A673 (cell line): ENCODE measurements around the gene PARD3. TPM values are rescaled to one million over a fixed set of nuclear protein-coding genes. Genes with fewer than 3 reads are reported as not detected.

ENCODE experiments used
- BruUV-seq: library from RNA; stranded (reverse); fragments of 400-500 nt; replicated peaks from 2 replicates; lab custom pipeline; 2021; lab: Mats Ljungman, UMichigan
- CTCF ChIA-PET: fragments of 300-600 bp; sonication (Branson Sonifier 250); formaldehyde crosslinking; loops from one replicate; lab custom pipeline; 2022; ENCODE audit warnings: antibody characterized with exemption; lab: Charles Lee
- POLR2A ChIA-PET: fragments of 300-600 bp; sonication (Branson Sonifier 250); formaldehyde crosslinking; loops from one replicate; lab custom pipeline; 2022; ENCODE audit warnings: antibody characterized with exemption; ENCODE audit not compliant: low non-redundant PET; lab: Charles Lee
- DNase-seq: peaks from one replicate; pipeline ENCODE4 v3.0.0-alpha.2; 2015; ENCODE audit warnings: low spot score
- H3K27ac ChIP-seq: fragments of 200-600 bp; sonication (generic); 2 replicates; pipeline ENCODE4 v1.5.1; 2016; ENCODE audit warnings: mixed run types, low read depth, mild to moderate bottlenecking, mixed read lengths, antibody characterized with exemption, low read length; ENCODE audit not compliant: poor library complexity, severe bottlenecking
- H3K27me3 ChIP-seq: fragments of 200-600 bp; sonication (generic); replicated peaks from 2 replicates; pipeline ENCODE4 v1.6.1; 2017; ENCODE audit warnings: mixed run types, low read depth, mild to moderate bottlenecking, mixed read lengths, antibody characterized with exemption, low read length; ENCODE audit not compliant: insufficient read depth, poor library complexity
- H3K36me3 ChIP-seq: fragments of 200-600 bp; sonication (generic); 2 replicates; pipeline ENCODE4 v1.6.1; 2016; ENCODE audit warnings: mixed run types, mild to moderate bottlenecking, mixed read lengths, antibody characterized with exemption, low read length; ENCODE audit not compliant: insufficient read depth, poor library complexity, severe bottlenecking
- H3K4me1 ChIP-seq: fragments of 200-600 bp; sonication (generic); 2 replicates; pipeline ENCODE4 v1.6.1; 2017; ENCODE audit warnings: mixed run types, mild to moderate bottlenecking, mixed read lengths, antibody characterized with exemption, low read length; ENCODE audit not compliant: insufficient read depth, poor library complexity, severe bottlenecking
- H3K4me3 ChIP-seq: fragments of 200-600 bp; sonication (generic); 2 replicates; pipeline ENCODE4 v1.5.1; 2016; ENCODE audit warnings: low read depth, mixed run types, mild to moderate bottlenecking, mixed read lengths, low read length; ENCODE audit not compliant: poor library complexity, severe bottlenecking
- H3K9me3 ChIP-seq: fragments of 200-600 bp; sonication (generic); 2 replicates; pipeline ENCODE4 v1.6.1; 2016; ENCODE audit warnings: mixed run types, low read depth, mild to moderate bottlenecking, mixed read lengths, antibody characterized with exemption, low read length; ENCODE audit not compliant: poor library complexity, severe bottlenecking
- CTCF ChIP-seq: fragments of 300-800, 200-600 bp; sonication (generic); conservative IDR thresholded peaks from 2 replicates; pipeline ENCODE4 v1.5.1; 2017; ENCODE audit warnings: low read depth, mild to moderate bottlenecking, antibody characterized with exemption, low read length, moderate library complexity, mixed read lengths
- EZH2 ChIP-seq: fragments of 200-600 bp; sonication (generic); IDR thresholded peaks from 2 replicates; pipeline ENCODE4 v1.6.1; 2017; ENCODE audit warnings: borderline replicate concordance, low read depth, mild to moderate bottlenecking, mixed read lengths, antibody characterized with exemption, low read length; ENCODE audit not compliant: poor library complexity, severe bottlenecking
- intact Hi-C: fragments of 100-400 bp; cut with micrococcal nuclease; formaldehyde crosslinking; loops from one replicate; pipeline ENCODE4 v1.10.0; 2022; ENCODE audit not compliant: unreplicated experiment
- total RNA-seq: library from RNA; stranded (reverse); gene quantifications from 2 replicates; pipeline ENCODE4 v1.2.3, GENCODE V29; 2021

PARD3 gene
- total RNA-seq, 1 experiment from 2014 or later = 28.0 TPM

- Histone ChIP-seq H3K4me3 (no peak overlapping the region), H3K27ac (no peak overlapping the region), H3K27me3 (no peaks in the 10 kb centered on the region), H3K36me3 (no peaks in the 10 kb centered on the region), H3K9me3 (no peaks in the 10 kb centered on the region), H3K4me1 (no peaks in the 10 kb centered on the region)
- CTCF ChIA-PET = no interaction called here
- intact Hi-C loops = no loop called here
- DNase-seq = no peak
- no peak for TF ChIP-seq CTCF
- no peak for TF ChIP-seq EZH2
- BruUV-seq = no TSS peak
- POLR2A ChIA-PET = no interaction called here
Measured at GRCh38 chr10:34454590-34455261, 360.4 kb downstream of the PARD3 start.

GRCh38 chr10:34449836-34450235, 365.3 kb downstream of the PARD3 start:
- BruUV-seq = no TSS peak
- H3K4me3 ChIP-seq = no peak overlapping the region
- no peaks in the 10 kb centered on the region for H3K4me1 ChIP-seq
- DNase-seq = no peak
- no peaks in the 10 kb centered on the region for H3K9me3 ChIP-seq
- intact Hi-C loops = no loop called here
- POLR2A ChIA-PET = no interaction called here
- no peak overlapping the region for H3K27ac ChIP-seq
- CTCF ChIA-PET = no interaction called here
- no peaks in the 10 kb centered on the region for H3K27me3 ChIP-seq
- TF ChIP-seq CTCF (no peak), EZH2 (no peak)
- H3K36me3 ChIP-seq = no peaks in the 10 kb centered on the region

GRCh38 chr10:34446049-34446448, 369.0 kb downstream of the PARD3 start:
- Histone ChIP-seq H3K9me3 (no peaks in the 10 kb centered on the region), H3K36me3 (no peaks in the 10 kb centered on the region), H3K27me3 (no peaks in the 10 kb centered on the region), H3K4me1 (no peaks in the 10 kb centered on the region), H3K27ac (no peak overlapping the region), H3K4me3 (no peak overlapping the region)
- POLR2A ChIA-PET = no interaction called here
- BruUV-seq = no TSS peak
- CTCF ChIA-PET = no interaction called here
- DNase-seq = no peak
- TF ChIP-seq CTCF (no peak), EZH2 (no peak)
- intact Hi-C loops = no loop called here
